GM12891 (cell line): ENCODE measurements around the gene DCTN3.

ENCODE experiments used
- POLR2A ChIP-seq: IDR thresholded peaks from 2 replicates; pipeline ENCODE4 v1.6.1; 2011; ENCODE audit warnings: low read depth, low read length, control low read depth
- POLR2AphosphoS5 ChIP-seq: IDR thresholded peaks from 2 replicates; pipeline ENCODE4 v1.6.1; 2011; ENCODE audit warnings: low read depth, low read length, control low read depth
- TAF1 ChIP-seq: IDR thresholded peaks from 2 replicates; pipeline ENCODE4 v1.6.1; 2011; ENCODE audit warnings: low read depth, low read length, control low read depth

- TF ChIP-seq POLR2AphosphoS5 (no peak), TAF1 (no peak), POLR2A (no peak)
These were observed 39.0 kb downstream of the DCTN3 start for GRCh38 chr9:34581318-34581717.
